ENCODE measurements around the gene FRMD1. TPM values are rescaled to one million over a fixed set of nuclear protein-coding genes. Genes with fewer than 3 reads are reported as not detected.

FRMD1 gene
- total RNA-seq, 1 donor from 2014 or later, result 0.52 TPM

GRCh38 chr6:168043193-168043847 lies 35.7 kb downstream of the FRMD1 start:
- no peak for DNase-seq (ENCODE audit: low spot score)

DNA sequence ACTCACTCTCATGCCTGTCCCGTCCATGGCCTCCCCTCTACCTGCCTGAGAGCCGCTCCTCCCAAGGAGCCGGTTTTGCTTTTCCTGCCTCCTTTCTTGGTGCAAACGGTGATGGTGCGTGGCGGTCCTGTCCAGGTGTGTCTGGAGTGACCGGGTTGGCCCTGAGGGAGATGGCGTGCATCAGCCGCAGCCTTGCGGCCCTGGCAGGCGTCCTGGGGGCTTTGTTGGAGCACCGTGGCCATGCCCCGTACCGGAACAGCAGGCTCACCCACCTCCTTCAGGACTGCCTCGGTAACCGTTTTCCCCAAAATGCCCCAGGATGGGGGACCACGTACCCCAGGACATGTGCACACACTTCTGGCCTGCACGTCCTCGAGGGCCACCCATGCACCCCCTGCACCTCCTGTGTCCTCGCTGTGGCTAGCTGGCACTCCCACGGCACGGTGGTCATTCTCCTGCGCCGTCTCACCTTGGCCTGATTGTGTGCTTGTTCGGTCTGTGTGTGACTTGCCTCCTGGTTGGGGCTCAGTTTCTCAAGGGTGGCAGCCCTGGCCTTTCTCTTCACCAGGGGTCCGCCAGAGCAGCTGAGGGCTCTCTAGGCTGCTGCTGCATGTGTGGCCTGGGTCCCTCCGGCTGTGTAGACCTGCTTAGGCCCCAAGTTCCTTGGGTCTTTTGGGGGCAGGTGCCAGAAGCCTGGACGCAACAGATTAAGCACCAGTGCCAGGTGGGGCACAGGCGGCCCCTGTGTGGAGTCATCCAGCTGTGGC lies 36.4 kb downstream of the FRMD1 start:
- no peak for DNase-seq (ENCODE audit: low spot score)

DNA sequence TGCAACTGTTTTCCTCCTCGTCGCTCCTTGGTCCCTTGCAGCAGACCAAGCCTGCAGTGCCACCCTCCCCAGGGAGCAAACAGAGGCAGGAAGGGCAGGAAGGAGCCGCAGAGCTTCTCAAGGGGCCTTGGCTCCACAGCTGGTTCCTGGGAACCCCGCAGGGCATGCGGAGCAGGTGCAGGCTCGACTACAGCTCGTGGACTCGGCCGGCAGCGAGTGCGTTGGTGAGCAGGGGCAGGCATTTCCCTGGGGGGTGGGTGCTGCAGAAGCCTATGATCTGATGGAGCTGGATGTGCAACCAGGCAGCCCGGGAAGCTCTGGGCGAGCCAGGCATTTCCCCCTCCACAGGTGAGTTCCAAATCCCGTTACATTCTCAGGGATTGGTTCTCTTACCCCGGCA lies 37.1 kb downstream of the FRMD1 start:
- no peak for DNase-seq (ENCODE audit: low spot score)

- no peak for DNase-seq (ENCODE audit: low spot score)
These were observed 38.0 kb downstream of the FRMD1 start for GRCh38 chr6:168040856-168041496.

GRCh38 chr6:168039849-168040248 lies 39.2 kb downstream of the FRMD1 start:
- no peak for DNase-seq (ENCODE audit: low spot score)

- no peak for DNase-seq (ENCODE audit: low spot score)
These were observed 39.7 kb downstream of the FRMD1 start for GRCh38 chr6:168039301-168039700.

- no peak for DNase-seq (ENCODE audit: low spot score)
These were observed 40.4 kb downstream of the FRMD1 start for GRCh38 chr6:168038576-168039140.

GRCh38 chr6:168037856-168038255 lies 41.2 kb downstream of the FRMD1 start:
- DNase-seq (ENCODE audit: low spot score), result no peak

- no peak for DNase-seq (ENCODE audit: low spot score)
These were observed 41.8 kb downstream of the FRMD1 start for GRCh38 chr6:168037242-168037641.

- peak; percentile 40 for DNase-seq (ENCODE audit: low spot score)
These were observed 43.1 kb downstream of the FRMD1 start for GRCh38 chr6:168035661-168036545.

- peak; percentile 62 for DNase-seq (ENCODE audit: low spot score)
These were observed 43.8 kb downstream of the FRMD1 start for GRCh38 chr6:168035098-168035660.

GRCh38 chr6:168034537-168034936 lies 44.5 kb downstream of the FRMD1 start:
- DNase-seq (ENCODE audit: low spot score), result peak; percentile 30

DNA sequence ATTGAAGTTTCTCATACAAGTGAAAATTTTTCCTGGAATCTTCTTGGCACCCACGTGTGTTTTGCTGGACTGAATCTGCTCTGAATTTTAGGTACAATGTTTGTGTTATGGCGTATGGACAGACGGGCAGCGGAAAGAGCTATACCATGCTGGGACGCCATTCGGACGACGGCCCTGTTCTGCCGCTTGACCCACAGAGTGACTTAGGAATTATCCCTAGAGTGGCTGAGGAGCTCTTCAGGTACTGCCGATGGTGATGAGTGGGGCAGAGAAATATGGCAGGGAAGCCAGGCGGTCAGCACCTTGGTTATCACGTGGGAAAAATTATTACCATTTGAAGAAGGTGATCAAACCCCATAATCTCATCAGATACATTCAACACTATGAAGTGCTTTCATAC lies 45.2 kb downstream of the FRMD1 start:
- peak; percentile 29 for DNase-seq (ENCODE audit: low spot score)

DNA sequence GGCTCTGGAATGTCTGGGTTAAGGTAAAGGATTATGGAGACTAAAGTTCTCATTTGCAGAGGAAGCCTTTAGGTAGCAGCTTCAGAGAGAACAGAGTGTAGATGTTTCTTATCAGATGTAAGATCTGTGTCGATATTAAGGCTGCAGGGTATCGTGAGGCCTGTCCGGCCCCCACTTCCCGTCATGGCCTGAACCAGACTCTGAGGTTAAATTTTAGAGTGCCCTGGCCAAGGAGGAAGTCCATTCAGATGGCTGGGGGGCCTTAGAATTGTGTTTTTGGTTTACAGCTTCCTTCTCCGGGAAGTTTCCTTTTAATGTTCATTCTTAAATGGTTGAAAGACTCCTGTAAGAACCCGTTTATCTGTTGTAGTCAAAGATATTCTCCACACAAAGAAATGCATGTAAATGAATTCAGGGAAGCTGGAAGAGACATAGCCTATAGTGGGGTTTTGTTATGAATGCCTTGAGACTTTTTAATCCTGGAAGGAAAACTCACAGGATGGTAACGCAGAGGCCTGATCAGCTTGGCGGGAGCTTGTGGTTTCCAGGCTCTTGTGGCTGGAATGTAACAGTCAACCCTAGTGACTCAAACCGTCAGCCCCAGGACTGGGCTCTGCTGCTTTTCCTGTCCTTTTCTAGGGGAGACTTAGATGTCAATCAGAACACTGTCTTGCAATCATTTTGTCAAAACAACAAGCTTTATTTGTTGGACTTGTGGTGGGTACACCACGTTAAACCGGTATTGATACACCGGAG lies 46.8 kb downstream of the FRMD1 start:
- DNase-seq (ENCODE audit: low spot score), result peak; percentile 41

DNA sequence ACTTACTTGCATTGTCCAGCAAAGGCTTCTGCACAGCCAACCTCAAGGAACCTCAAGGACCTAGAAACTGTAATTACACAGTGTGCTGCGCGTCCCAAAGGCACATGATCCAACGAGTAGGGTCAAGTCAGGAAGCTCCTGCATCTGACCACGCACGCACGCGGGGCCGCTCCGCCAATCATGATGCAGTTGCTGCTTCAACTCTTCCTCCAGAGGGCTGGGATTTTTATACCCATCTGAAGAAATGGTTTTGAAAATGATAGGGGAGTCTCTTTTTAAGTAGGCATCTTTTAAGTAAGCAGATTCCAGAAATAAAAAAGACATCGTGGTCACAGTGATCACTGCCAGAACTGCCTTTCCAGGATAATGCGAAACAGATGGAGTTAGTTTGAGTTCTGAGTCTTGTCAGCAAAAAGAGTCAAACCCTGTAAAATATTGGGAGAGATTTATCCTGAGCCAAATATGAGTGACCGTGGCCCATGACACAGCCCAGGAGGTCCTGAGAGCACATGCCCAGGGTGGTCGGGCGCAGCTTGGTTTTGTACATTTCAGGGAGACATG lies 47.5 kb downstream of the FRMD1 start:
- DNase-seq (ENCODE audit: low spot score), result peak; percentile 38

DNA sequence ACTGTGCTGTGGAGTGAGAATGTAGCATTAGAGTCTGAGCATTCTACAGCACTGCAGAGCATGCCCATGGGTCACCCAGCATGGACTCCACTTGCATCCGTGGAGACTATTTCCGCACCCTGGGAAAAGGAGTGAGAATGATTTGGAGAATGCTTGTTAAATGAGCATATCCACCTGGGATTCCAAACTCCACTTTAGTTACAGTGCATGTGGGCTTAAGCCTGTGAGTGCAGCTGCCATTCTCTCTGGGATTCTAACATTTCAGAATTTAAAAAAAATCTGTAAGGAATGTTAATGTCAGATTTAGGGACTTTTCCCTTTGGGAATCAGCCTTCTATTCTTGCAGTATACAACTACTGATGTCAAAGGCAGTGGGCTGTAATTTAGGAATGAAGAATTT lies 48.1 kb downstream of the FRMD1 start:
- no peak for DNase-seq (ENCODE audit: low spot score)

GRCh38 chr6:168030218-168030746 lies 48.7 kb downstream of the FRMD1 start:
- no peak for DNase-seq (ENCODE audit: low spot score)

GRCh38 chr6:168029459-168030217 lies 49.4 kb downstream of the FRMD1 start:
- no peak for DNase-seq (ENCODE audit: low spot score)

GRCh38 chr6:168028181-168028580 lies 50.8 kb downstream of the FRMD1 start:
- no peak for DNase-seq (ENCODE audit: low spot score)

Data from ureter (tissue), 1 donor.